HFFc6 (cell line): Measurements from ENCODE around the gene FBXW12. TPM values are rescaled to one million over a fixed set of nuclear protein-coding genes. Genes with fewer than 3 reads are reported as not detected.

Experiments used
- DNase-seq: peaks from one replicate; pipeline ENCODE4 v3.0.0-alpha.2; 2018
- H3K27ac Mint-ChIP-seq: 2 replicates; pipeline ENCODE4 v1.8.0; 2020; ENCODE audit warnings: mild to moderate bottlenecking, mixed read lengths
- H3K27me3 Mint-ChIP-seq: 2 replicates; pipeline ENCODE4 v1.8.0; 2021; ENCODE audit warnings: mild to moderate bottlenecking, moderate library complexity, mixed read lengths; ENCODE audit not compliant: insufficient read depth
- H3K36me3 Mint-ChIP-seq: 2 replicates; pipeline ENCODE4 v1.8.0; 2021; ENCODE audit warnings: low read depth, mixed read lengths
- H3K4me1 Mint-ChIP-seq: 2 replicates; pipeline ENCODE4 v1.8.0; 2020; ENCODE audit warnings: low read depth, mixed read lengths
- H3K4me3 Mint-ChIP-seq: 2 replicates; pipeline ENCODE4 v1.8.0; 2020; ENCODE audit warnings: mild to moderate bottlenecking, moderate library complexity, mixed read lengths
- H3K9me3 Mint-ChIP-seq: 2 replicates; pipeline ENCODE4 v1.8.0; 2020; ENCODE audit warnings: mild to moderate bottlenecking, mixed read lengths
- CTCF ChIP-seq: fragments of 200-600 bp; sonication (generic); IDR thresholded peaks from 2 replicates; pipeline ENCODE4 v1.5.0; 2021; ENCODE audit warnings: antibody characterized with exemption, mild to moderate bottlenecking
- total RNA-seq, 6 experiments: library from RNA; stranded (reverse); fragmentation: NEBNext Ultra II Directional; extraction: Animal tissue kit (Norgen Biotek cat#: 25700); gene quantifications; 2 replicates in 1 of 6; 3 replicates in 5 of 6; pipeline ENCODE4 v1.2.3, GENCODE V29; 2021

Gene FBXW12
- total RNA-seq, 6 experiments from 2014 or later, result not detected

DNA sequence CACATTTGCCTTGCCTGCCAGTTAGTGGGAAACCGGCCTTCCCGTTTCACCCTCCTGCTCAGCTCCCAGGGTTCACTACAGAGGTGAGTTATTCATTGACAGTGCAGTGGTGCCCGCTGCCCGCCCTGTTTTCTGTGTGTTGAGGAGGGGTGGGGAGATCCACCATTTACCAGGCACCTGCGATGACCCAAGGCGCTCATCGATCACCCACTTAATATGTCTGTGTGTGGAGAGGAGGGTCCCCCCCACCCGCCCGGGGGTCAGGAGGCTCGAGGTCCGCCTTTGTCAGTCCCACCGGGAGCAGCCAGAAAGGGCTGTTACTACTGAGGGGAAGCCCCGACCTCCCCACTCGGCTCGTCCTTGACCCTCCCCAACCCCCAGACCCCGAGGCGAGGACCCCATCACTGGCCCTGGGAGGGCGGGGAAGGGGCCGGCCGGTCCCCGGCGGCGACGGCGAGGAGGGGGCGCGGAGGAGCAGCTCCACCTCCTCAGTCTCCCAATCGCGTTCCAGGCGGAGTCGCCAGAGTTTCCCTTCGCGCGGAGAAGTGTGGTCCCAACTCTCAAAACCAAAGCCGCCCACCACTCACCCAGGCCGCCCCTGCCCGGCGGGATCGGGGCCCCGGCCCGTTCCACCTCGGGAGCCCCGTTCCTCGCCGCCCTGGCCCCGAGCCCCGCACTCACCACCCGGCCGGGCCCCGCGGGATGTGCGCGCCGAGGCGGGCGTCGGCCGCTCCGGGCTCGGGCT, 56.7 kb downstream of the FBXW12 start:
- Mint-ChIP-seq H3K36me3 (peaks cover 6% of the 10 kb centered on the region), H3K4me3 (peak overlapping the region; percentile 74), H3K4me1 (peaks cover 54% of the 10 kb centered on the region), H3K27me3 (no peaks in the 10 kb centered on the region), H3K9me3 (no peaks in the 10 kb centered on the region), H3K27ac (no peak overlapping the region)
- no peak for DNase-seq
- no peak for TF ChIP-seq CTCF

DNA sequence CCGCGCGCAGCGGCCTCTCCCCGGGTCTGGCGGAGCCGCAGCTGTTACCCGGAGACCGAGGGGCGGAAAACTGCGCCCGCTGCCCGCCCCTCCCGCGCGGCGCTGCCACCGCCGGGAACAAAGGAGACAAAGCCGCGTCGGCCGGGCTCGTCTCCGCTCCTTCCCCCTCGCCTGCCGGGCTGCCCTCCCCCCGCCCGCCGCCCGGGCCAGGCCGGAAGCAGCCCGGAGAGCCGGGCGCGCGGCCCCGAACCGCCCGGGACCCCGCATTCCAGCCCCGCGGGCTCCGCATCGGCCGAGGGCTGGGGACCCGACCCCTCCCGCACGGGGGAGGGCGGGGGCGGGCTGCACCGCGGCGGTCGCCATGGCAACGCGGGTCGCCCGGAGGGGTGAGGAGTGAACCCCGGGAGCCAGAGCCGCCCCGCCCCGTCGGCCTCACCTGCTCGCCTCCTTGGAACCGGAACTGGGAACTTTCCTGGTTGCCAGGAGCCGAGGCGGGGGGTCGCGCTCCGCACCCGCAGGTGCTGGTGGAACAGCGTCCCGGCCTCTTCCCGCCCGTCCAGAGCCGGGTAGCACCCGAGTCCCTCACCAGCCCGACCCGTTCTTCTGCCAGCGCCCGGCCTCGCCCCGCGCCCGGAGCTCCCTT, 57.4 kb downstream of the FBXW12 start:
- Mint-ChIP-seq H3K4me3 (peak overlapping the region; percentile 80), H3K9me3 (no peaks in the 10 kb centered on the region), H3K27me3 (no peaks in the 10 kb centered on the region), H3K4me1 (peaks cover 61% of the 10 kb centered on the region), H3K27ac (peak overlapping the region; percentile 67), H3K36me3 (peaks cover 6% of the 10 kb centered on the region)
- no peak for DNase-seq
- TF ChIP-seq CTCF, result no peak

GRCh38 chr3:48429960-48430707, 58.1 kb downstream of the FBXW12 start, which contains the start of gene PLXNB1:
Gene PLXNB1 (minus strand): TSS chr3:48430086. CDS start chr3:48424611, 5,475 bp downstream.
- Mint-ChIP-seq H3K4me3 (peak within 1 kb of the TSS; percentile 80), H3K4me1 (peaks cover 59% of the 10 kb centered on the region), H3K27me3 (no peaks in the 10 kb centered on the region), H3K9me3 (no peaks in the 10 kb centered on the region), H3K27ac (peak within 1 kb of the TSS; percentile 67), H3K36me3 (peaks cover 6% of the 10 kb centered on the region)
- no peak for DNase-seq
- no peak for TF ChIP-seq CTCF

DNA sequence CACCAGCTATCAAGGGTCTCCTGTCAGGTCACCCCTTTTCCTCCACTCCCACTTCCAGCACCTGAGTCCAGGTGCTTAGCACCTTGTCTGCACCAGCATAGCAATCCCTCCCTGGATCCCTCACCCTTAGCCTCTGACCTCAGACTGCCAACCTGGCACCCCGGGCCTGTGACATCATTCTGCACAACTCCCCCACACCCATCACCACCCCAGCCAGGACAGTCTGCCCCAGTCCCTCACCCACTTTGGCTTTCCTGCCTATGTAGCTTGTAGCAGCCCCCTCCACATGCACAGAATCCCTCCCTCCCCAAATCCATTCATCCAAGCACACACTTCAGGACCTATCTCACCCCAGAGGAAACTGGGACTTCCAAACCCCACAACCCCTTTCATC, 58.7 kb downstream of the FBXW12 start:
- Mint-ChIP-seq H3K4me1 (peaks cover 59% of the 10 kb centered on the region), H3K9me3 (no peaks in the 10 kb centered on the region), H3K27me3 (no peaks in the 10 kb centered on the region), H3K36me3 (peaks cover 6% of the 10 kb centered on the region), H3K27ac (no peak overlapping the region; the same call in 1 of the 2 replicates), H3K4me3 (no peak overlapping the region)
- TF ChIP-seq CTCF, result no peak
- no peak for DNase-seq

GRCh38 chr3:48431224-48432029, 59.4 kb downstream of the FBXW12 start:
- peaks cover 59% of the 10 kb centered on the region for H3K4me1 Mint-ChIP-seq
- H3K27ac Mint-ChIP-seq, result peak overlapping the region; percentile 61
- no peak for DNase-seq
- H3K36me3 Mint-ChIP-seq, result peaks cover 6% of the 10 kb centered on the region
- no peak overlapping the region for H3K4me3 Mint-ChIP-seq
- TF ChIP-seq CTCF, result no peak
- H3K27me3 Mint-ChIP-seq, result no peaks in the 10 kb centered on the region
- H3K9me3 Mint-ChIP-seq, result no peaks in the 10 kb centered on the region
